HepG2 (cell line): ENCODE results near the gene HNRNPH3. TPM values are rescaled to one million over a fixed set of nuclear protein-coding genes. Genes with fewer than 3 reads are reported as not detected.

Source experiments
- ATAC-seq: fragments of 200-7000 bp; cut with Tn5 transposase; 3 replicates; pipeline ENCODE4 v1.9.1; 2020; ENCODE audit warnings: mild to moderate bottlenecking, moderate library complexity
- BruUV-seq: library from RNA; stranded (reverse); fragments of 400-500 nt; replicated peaks from 2 replicates; lab custom pipeline; 2021; lab: Mats Ljungman, UMichigan
- CTCF ChIA-PET: fragments of 300-600 bp; formaldehyde crosslinking; extraction: SDS; loops from one replicate; lab custom pipeline; 2021; ENCODE audit warnings: low total read pairs, inconsistent platforms, low intra/inter-chr PET ratio; lab: Yijun Ruan, JAX
- POLR2A ChIA-PET: fragments of 350-600 bp; sonication (Branson Sonifier 250); formaldehyde crosslinking; loops from one replicate; lab custom pipeline; 2020; ENCODE audit warnings: antibody characterized with exemption, inconsistent platforms; lab: Yijun Ruan, JAX
- DNase-seq: peaks from one replicate; pipeline ENCODE4 v3.0.0-alpha.2; 2015; ENCODE audit warnings: low spot score
- FAIRE-seq: peaks from 3 replicates; lab custom pipeline; 2011; peaks lifted over from hg19 to GRCh38; lab: Jason Lieb, UNC
- H2AFZ ChIP-seq: one replicate; pipeline ENCODE4 v1.6.1; 2011; ENCODE audit warnings: low read length, inconsistent platforms
- H3K27ac ChIP-seq: fragments of 300-600 bp; 3 replicates; pipeline ENCODE4 v1.8.0; 2011; ENCODE audit warnings: mixed run types, mild to moderate bottlenecking, mixed read lengths, low read length, inconsistent platforms; ENCODE audit not compliant: insufficient read depth; ENCODE audit errors: extremely low read length
- H3K27me3 ChIP-seq, 2 experiments: fragments of 200-600 bp in 1 of 2; 2 replicates in 1 of 2; 3 replicates in 1 of 2; pipeline versions ENCODE4 v1.6.0 to v1.8.0; 2011; ENCODE audit warnings: low read length in 2 of 2, mild to moderate bottlenecking in 2 of 2, moderate library complexity in 2 of 2, inconsistent platforms in 1 of 2; ENCODE audit not compliant: insufficient read depth in 2 of 2, control insufficient read depth in 1 of 2
- H3K36me3 ChIP-seq, 2 experiments: fragments of 200-600 bp in 1 of 2; replicated peaks in 1 of 2; 2 replicates in 1 of 2; 3 replicates in 1 of 2; pipeline versions ENCODE4 v1.5.1 to v1.8.0; 2011; ENCODE audit warnings: low read length in 2 of 2, inconsistent platforms in 1 of 2; ENCODE audit not compliant: insufficient read depth in 2 of 2, control insufficient read depth in 1 of 2
- H3K4me1 ChIP-seq: 2 replicates; pipeline ENCODE4 v1.5.1; 2012; ENCODE audit warnings: low read length, inconsistent platforms; ENCODE audit not compliant: insufficient read depth
- H3K4me2 ChIP-seq: 2 replicates; pipeline ENCODE4 v1.6.0; 2011; ENCODE audit warnings: low read depth, low read length, inconsistent platforms
- H3K4me3 ChIP-seq, 3 experiments: fragments of 200-600 bp in 1 of 3; sonication (generic), shearing (Covaris generic) in 1 of 3; replicated peaks in 1 of 3; 2 replicates each; pipeline ENCODE4 v1.5.1; 2011 to 2016; ENCODE audit warnings: low read length in 3 of 3, inconsistent platforms in 2 of 3, low read depth in 2 of 3, mild to moderate bottlenecking in 2 of 3, control low read depth in 1 of 3, mixed read lengths in 1 of 3; ENCODE audit not compliant: insufficient read depth in 1 of 3
- H3K79me2 ChIP-seq: one replicate; pipeline ENCODE4 v1.6.1; 2011; ENCODE audit warnings: low read length, inconsistent platforms; ENCODE audit not compliant: insufficient read depth
- H3K9ac ChIP-seq: 2 replicates; pipeline ENCODE4 v1.6.0; 2011; ENCODE audit warnings: mild to moderate bottlenecking, low read depth, low read length, inconsistent platforms; ENCODE audit not compliant: insufficient read depth
- H3K9me3 ChIP-seq: 2 replicates; pipeline ENCODE4 v1.5.1; 2012; ENCODE audit warnings: mild to moderate bottlenecking, low read length
- H4K20me1 ChIP-seq: 2 replicates; pipeline ENCODE4 v1.6.0; 2011; ENCODE audit warnings: inconsistent platforms, mild to moderate bottlenecking, low read length, moderate library complexity; ENCODE audit not compliant: insufficient read depth
- ARNT2 ChIP-seq: sonication (generic); formaldehyde crosslinking; IDR thresholded peaks from 2 replicates; pipeline ENCODE4 v1.8.0; 2022; ENCODE audit warnings: mild to moderate bottlenecking, low read depth, missing genetic modification reagents, moderate library complexity
- GRHL1 ChIP-seq: sonication (generic); formaldehyde crosslinking; conservative IDR thresholded peaks from 2 replicates; pipeline ENCODE4 v1.8.0; 2022; ENCODE audit warnings: missing genetic modification reagents
- HOMEZ ChIP-seq: IDR thresholded peaks from 2 replicates; pipeline ENCODE4 v1.6.1; 2016; ENCODE audit warnings: low read depth
- NBN ChIP-seq: fragments of 450-650 bp; conservative IDR thresholded peaks from 2 replicates; pipeline ENCODE4 v1.6.1; 2017
- ZNF180 ChIP-seq: sonication (generic); formaldehyde crosslinking; IDR thresholded peaks from 2 replicates; pipeline ENCODE4 v1.4.0; 2020; ENCODE audit warnings: low read depth, missing genetic modification reagents, borderline replicate concordance
- ZNF547 ChIP-seq: sonication (generic); formaldehyde crosslinking; IDR thresholded peaks from 2 replicates; pipeline ENCODE4 v1.5.1; 2020; ENCODE audit warnings: mild to moderate bottlenecking, missing genetic modification reagents
- ZNF710 ChIP-seq: sonication (generic); formaldehyde crosslinking; IDR thresholded peaks from 2 replicates; pipeline ENCODE4 v1.5.0; 2020; ENCODE audit warnings: mild to moderate bottlenecking, missing genetic modification reagents, borderline replicate concordance
- WGBS: methylation state at CpG from one replicate; pipeline ENCODE4 v1.1.6; 2017; ENCODE audit warnings: low lambda C conversion rate; 5-methylcytosine and 5-hydroxymethylcytosine counted together
- in situ Hi-C: cut with HindIII; loops from 2 replicates; pipeline ENCODE4 v1.10.0; 2017; ENCODE audit warnings: low pct_unique_long_range_greater_than_20kb; ENCODE audit not compliant: extremely low pct_ligation_motif_present
- intact Hi-C: fragments of 100-400 bp; cut with micrococcal nuclease; formaldehyde crosslinking; loops from one replicate; pipeline ENCODE4 v1.10.0; 2022; ENCODE audit not compliant: unreplicated experiment
- polyA plus RNA-seq, 8 experiments: library from polyadenylated mRNA; depleted of rRNA in 3 of 8; stranded (reverse) in 7 of 8; unstranded in 1 of 8; fragments of >200 nt; fragmentation: Illumina TruSeq in 4 of 8; extraction: Trizol in 4 of 8; gene quantifications; 2 replicates each; pipeline versions ENCODE4 v1.2.1 to v1.2.3, GENCODE V29; 2011 to 2016; ENCODE audit warnings: low read depth in 4 of 8, missing spikeins in 1 of 8, mixed read lengths in 1 of 8; ENCODE audit not compliant: insufficient read depth in 1 of 8
- total RNA-seq, 5 experiments: library from RNA; depleted of rRNA; stranded (reverse); fragments of >200 nt; fragmentation: Illumina TruSeq; extraction: Trizol; gene quantifications; 2 replicates each; pipeline ENCODE4 v1.2.3, GENCODE V29; 2016; ENCODE audit warnings: low read depth in 1 of 5

Gene HNRNPH3
- total and polyA plus RNA-seq, 2 of the 13 experiments (the other 11 are each of a cell fraction or from before 2014, with no cell fraction given) = 46.0 to 47.7 TPM

GRCh38 chr10:68329506-68329861 is 2.4 kb upstream of the HNRNPH3 start:
- ChIA-PET POLR2A (no interaction called here), CTCF (no interaction called here)
- H3K79me2 ChIP-seq = peaks cover 26% of the 10 kb centered on the region
- H3K4me2 ChIP-seq = no peak overlapping the region
- no peak overlapping the region for H3K27ac ChIP-seq
- H3K4me1 ChIP-seq = peaks cover 28% of the 10 kb centered on the region
- WGBS = 100% methylated on average over 1 of the region's 1 CpG
- no peak overlapping the region for H3K4me3 ChIP-seq
- DNase-seq = no peak
- H3K27me3 ChIP-seq = no peaks in the 10 kb centered on the region; a peak in 1 of 5 replicates
- no TSS peak for BruUV-seq
- no peak overlapping the region for H2AFZ ChIP-seq
- TF ChIP-seq ARNT2 (CRISPR knock-in tag) (no peak), GRHL1 (CRISPR knock-in tag) (no peak), ZNF547 (no peak), ZNF180 (CRISPR knock-in tag) (no peak), HOMEZ (CRISPR knock-in tag) (no peak), NBN (no peak), ZNF710 (CRISPR knock-in tag) (no peak)
- FAIRE-seq = no peak
- H3K9ac ChIP-seq = no peak overlapping the region
- H4K20me1 ChIP-seq = peaks cover 17% of the 10 kb centered on the region
- ATAC-seq = no peak
- intact Hi-C loops = no loop called here
- in situ Hi-C loops = no loop called here
- no peaks in the 10 kb centered on the region for H3K9me3 ChIP-seq
- H3K36me3 ChIP-seq = no peaks in the 10 kb centered on the region
